Endothelial cell of umbilical vein (primary cell): Measurements from ENCODE around the gene UBC. TPM values are rescaled to one million over a fixed set of nuclear protein-coding genes. Genes with fewer than 3 reads are reported as not detected.
A peak's percentile ranks its signal among the peaks of the same experiment; 100 is the strongest.

Experiments used
- BruUV-seq: library from RNA; stranded (reverse); fragments of 400-500 nt; replicated peaks from 2 replicates; lab custom pipeline; 2021; lab: Mats Ljungman, UMichigan
- CTCF ChIA-PET: fragments of 300-600, 350-600 bp; sonication (Branson Sonifier 250); formaldehyde crosslinking; loops from one replicate; lab custom pipeline; 2021; ENCODE audit warnings: antibody characterized with exemption, inconsistent platforms; lab: Charles Lee
- POLR2A ChIA-PET: fragments of 300-600, 350-600 bp; sonication (Branson Sonifier 250); formaldehyde crosslinking; loops from one replicate; lab custom pipeline; 2021; ENCODE audit warnings: antibody characterized with exemption, inconsistent platforms; lab: Charles Lee
- DNase-seq: peaks from one replicate; pipeline ENCODE4 v3.0.0-alpha.2; 2011; ENCODE audit warnings: low read depth, low spot score
- FAIRE-seq: peaks from 2 replicates; lab custom pipeline; 2011; peaks lifted over from hg19 to GRCh38; lab: Jason Lieb, UNC
- H2AFZ ChIP-seq: 2 replicates; pipeline ENCODE4 v1.6.0; 2012; ENCODE audit warnings: low read depth, low read length, control low read depth, inconsistent platforms
- H3K27ac ChIP-seq: 2 replicates; pipeline ENCODE4 v1.5.1; 2011; ENCODE audit warnings: low read depth, mild to moderate bottlenecking, control low read depth, low read length, moderate library complexity; ENCODE audit not compliant: insufficient read depth
- H3K27me3 ChIP-seq, 2 experiments: 2 replicates each; pipeline versions ENCODE4 v1.6.0 to v1.6.1; 2011; ENCODE audit warnings: low read length in 2 of 2, mixed read lengths in 1 of 2; ENCODE audit not compliant: control insufficient read depth in 2 of 2, insufficient read depth in 2 of 2
- H3K36me3 ChIP-seq, 2 experiments: 2 replicates in 1 of 2; 3 replicates in 1 of 2; pipeline ENCODE4 v1.5.1; 2011; ENCODE audit warnings: low read length in 2 of 2, mild to moderate bottlenecking in 1 of 2, moderate library complexity in 1 of 2; ENCODE audit not compliant: control insufficient read depth in 2 of 2, insufficient read depth in 2 of 2; ENCODE audit errors: extremely low read depth in 1 of 2
- H3K4me1 ChIP-seq: 3 replicates; pipeline ENCODE4 v1.5.1; 2011; ENCODE audit warnings: mild to moderate bottlenecking, low read length; ENCODE audit not compliant: control insufficient read depth, insufficient read depth; ENCODE audit errors: extremely low read depth
- H3K4me2 ChIP-seq: 2 replicates; pipeline ENCODE4 v1.6.1; 2011; ENCODE audit warnings: low read length, control low read depth, mixed read lengths; ENCODE audit not compliant: insufficient read depth
- H3K4me3 ChIP-seq, 3 experiments: fragments of 200-600 bp in 1 of 3; sonication (generic), shearing (Covaris generic) in 1 of 3; replicated peaks in 1 of 3; 2 replicates each; pipeline ENCODE4 v1.5.1; 2011 to 2016; ENCODE audit warnings: control low read depth in 3 of 3, low read length in 3 of 3, mild to moderate bottlenecking in 2 of 3, inconsistent platforms in 1 of 3, low read depth in 1 of 3, moderate library complexity in 1 of 3; ENCODE audit not compliant: insufficient read depth in 1 of 3
- H3K79me2 ChIP-seq: 2 replicates; pipeline ENCODE4 v1.6.0; 2012; ENCODE audit warnings: low read length, inconsistent platforms; ENCODE audit not compliant: control insufficient read depth, insufficient read depth
- H3K9ac ChIP-seq: replicated peaks from 2 replicates; pipeline ENCODE3; 2011; ENCODE audit warnings: low read length, control low read depth; ENCODE audit not compliant: insufficient read depth; ENCODE audit errors: extremely low read depth
- H3K9me1 ChIP-seq: replicated peaks from 3 replicates; pipeline ENCODE4 v1.6.0; 2011; ENCODE audit warnings: mild to moderate bottlenecking, low read length; ENCODE audit not compliant: control insufficient read depth, insufficient read depth; ENCODE audit errors: extremely low read depth
- H3K9me3 ChIP-seq: replicated peaks from 2 replicates; pipeline ENCODE4 v1.5.1; 2012; ENCODE audit warnings: low read length, inconsistent platforms; ENCODE audit not compliant: control insufficient read depth, insufficient read depth
- H4K20me1 ChIP-seq: replicated peaks from 2 replicates; pipeline ENCODE3; 2011; ENCODE audit warnings: mild to moderate bottlenecking, low read length; ENCODE audit not compliant: control insufficient read depth, insufficient read depth; ENCODE audit errors: extremely low read depth
- CTCF ChIP-seq, 2 donors: IDR thresholded peaks; 1 replicate in 1 of 2; 2 replicates in 1 of 2; pipeline ENCODE4 v1.5.1; 2011; ENCODE audit warnings: low read length in 2 of 2, mild to moderate bottlenecking in 2 of 2, moderate library complexity in 2 of 2, control low read depth in 1 of 2, inconsistent platforms in 1 of 2, low read depth in 1 of 2; ENCODE audit not compliant: insufficient read depth in 1 of 2; ENCODE audit errors: extremely low read depth in 1 of 2
- EZH2 ChIP-seq: IDR thresholded peaks from 2 replicates; pipeline ENCODE4 v1.6.1; 2012; ENCODE audit warnings: borderline replicate concordance, low read depth, mild to moderate bottlenecking, moderate library complexity, low read length, inconsistent platforms; ENCODE audit not compliant: severe bottlenecking
- FOS ChIP-seq: IDR thresholded peaks from 2 replicates; pipeline ENCODE4 v1.6.1; 2011; ENCODE audit warnings: mild to moderate bottlenecking, low read length, moderate library complexity, borderline replicate concordance; ENCODE audit not compliant: insufficient read depth
- GATA2 ChIP-seq: IDR thresholded peaks from 2 replicates; pipeline ENCODE4 v1.7.0; 2011; ENCODE audit warnings: low read depth, mild to moderate bottlenecking, moderate library complexity, mixed read lengths, low read length; ENCODE audit not compliant: insufficient read length, insufficient read depth
- JUN ChIP-seq: IDR thresholded peaks from 2 replicates; pipeline ENCODE4 v1.6.1; 2011; ENCODE audit warnings: borderline replicate concordance, low read depth; ENCODE audit not compliant: insufficient read length, insufficient read depth
- MYC ChIP-seq: IDR thresholded peaks from one replicate; pipeline ENCODE4 v1.6.1; 2011; ENCODE audit warnings: mild to moderate bottlenecking, low read depth, low read length
- POLR2A ChIP-seq: IDR thresholded peaks from 2 replicates; pipeline ENCODE4 v1.6.1; 2012; ENCODE audit warnings: low read depth, mild to moderate bottlenecking, control low read depth, low read length
- POLR2AphosphoS5 ChIP-seq: IDR thresholded peaks from 2 replicates; pipeline ENCODE4 v1.6.1; 2012; ENCODE audit warnings: low read depth, mild to moderate bottlenecking, control low read depth, low read length, moderate library complexity; ENCODE audit not compliant: insufficient read depth
- dilution Hi-C: fragments of 300-500 bp; cut with MboI; formaldehyde crosslinking; loops from one replicate; pipeline ENCODE4 v1.15.0; 2019; ENCODE audit warnings: low sequenced_read_pairs; ENCODE audit not compliant: extremely low pct_ligation_motif_present
- intact Hi-C: fragments of 100-400 bp; cut with micrococcal nuclease; formaldehyde crosslinking; loops from one replicate; pipeline ENCODE4 v1.10.0; 2022
- polyA plus RNA-seq, 4 experiments: library from polyadenylated mRNA; depleted of rRNA in 3 of 4; stranded (reverse) in 3 of 4; unstranded in 1 of 4; fragments of >200 nt; gene quantifications; 2 replicates each; pipeline versions ENCODE4 v1.2.1 to v1.2.3, GENCODE V29; 2011 to 2012; ENCODE audit warnings: missing spikeins in 1 of 4
- total RNA-seq: library from RNA; stranded (reverse); gene quantifications from 2 replicates; pipeline ENCODE4 v1.2.3, GENCODE V29; 2021
- TF ChIP-seq, protein P1 (sequence below): IDR thresholded peaks from 2 replicates; pipeline ENCODE4 v1.6.1; 2011; ENCODE audit not compliant: insufficient read depth, insufficient read length

The UBC gene
- total and polyA plus RNA-seq, 2 donors (not counting 3 experiments of a cell fraction or from before 2014, with no cell fraction given): 875 to 1,305 TPM

DNA sequence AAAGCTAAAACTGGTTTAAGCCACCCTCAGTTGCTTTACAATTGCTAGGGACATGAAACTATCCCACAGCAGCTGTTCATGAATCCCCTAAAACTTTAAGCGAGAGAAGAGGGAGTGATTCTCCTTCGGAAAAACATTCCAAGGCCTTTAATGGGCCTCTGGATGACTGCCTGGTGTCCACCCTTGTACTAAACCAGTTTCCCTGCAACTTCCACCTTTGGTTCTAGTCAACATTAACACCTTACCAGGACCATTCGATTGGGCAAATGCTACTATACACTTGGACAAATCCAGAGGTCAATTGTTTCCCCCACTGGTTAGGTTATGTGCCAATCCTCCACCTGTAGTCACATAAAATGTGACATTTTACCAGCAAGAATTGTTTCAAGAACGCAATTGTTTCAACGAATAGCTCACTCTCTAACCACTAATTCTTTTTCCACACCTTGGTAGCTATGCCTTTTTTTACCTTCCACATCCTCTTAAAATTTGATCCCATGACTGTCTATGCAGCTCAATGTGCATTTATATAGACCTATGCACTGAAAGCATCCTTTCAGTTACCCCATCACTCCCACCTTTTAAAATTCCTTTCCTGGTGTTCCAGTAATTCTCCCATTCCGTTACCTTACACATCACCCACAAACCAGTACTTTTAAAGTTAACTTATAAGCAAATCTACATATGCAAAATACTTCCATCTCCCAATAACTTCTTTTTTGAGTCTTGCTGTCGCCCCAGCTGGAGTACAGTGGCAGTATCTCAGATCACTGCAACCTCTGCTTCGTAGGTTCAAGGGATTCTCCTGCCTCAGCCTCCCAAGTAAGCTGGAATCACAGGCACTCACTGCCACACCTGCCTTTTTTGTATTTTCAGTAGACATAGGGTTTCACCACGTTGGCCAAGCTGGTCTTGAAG lies 3.6 kb downstream of the UBC start:
- ChIA-PET POLR2A (interaction anchor here (0.6 to 1.9 kb wide), 3 partner anchors 11 to 28 kb away, joined by 5 to 12 read pairs (median 8); no protein-coding TSS in a partner anchor), CTCF (interaction anchor here (7.4 kb wide), 1 partner anchor 29 kb away, joined by 232 read pairs; no protein-coding TSS in a partner anchor)
- H4K20me1 ChIP-seq: peaks cover 11% of the 10 kb centered on the region
- BruUV-seq: no TSS peak
- H3K9ac ChIP-seq: no peak overlapping the region
- no peaks in the 10 kb centered on the region for H3K9me3 ChIP-seq
- H2AFZ ChIP-seq: no peak overlapping the region
- peaks cover 18% of the 10 kb centered on the region for H3K4me1 ChIP-seq
- intact Hi-C loops: no loop called here
- FAIRE-seq (no peak), DNase-seq (no peak)
- no peaks in the 10 kb centered on the region for H3K27me3 ChIP-seq
- peak overlapping the region; percentile 72 for H3K4me2 ChIP-seq
- dilution Hi-C loops: no loop called here
- H3K27ac ChIP-seq: no peak overlapping the region
- H3K9me1 ChIP-seq: no peaks in the 10 kb centered on the region
- peaks cover 9 to 16% of the 10 kb centered on the region in 2 experiments for H3K36me3 ChIP-seq
- TF ChIP-seq MYC (no peak), POLR2AphosphoS5 (no peak), EZH2 (no peak), GATA2 (no peak), FOS (no peak), CTCF (IDR thresholded peaks at IDR 0.05; ENCODE audit: extremely low read depth in 1 of 2, insufficient read depth in 1 of 2, low read depth in 1 of 2, low read length in 2 of 2) (no peak), JUN (no peak), POLR2A (no peak)
- TF ChIP-seq, protein P1, sequence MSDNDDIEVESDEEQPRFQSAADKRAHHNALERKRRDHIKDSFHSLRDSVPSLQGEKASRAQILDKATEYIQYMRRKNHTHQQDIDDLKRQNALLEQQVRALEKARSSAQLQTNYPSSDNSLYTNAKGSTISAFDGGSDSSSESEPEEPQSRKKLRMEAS: no peak
- peak overlapping the region in 1 of 3 experiments; percentile 38 for H3K4me3 ChIP-seq
- H3K79me2 ChIP-seq: peaks cover 39% of the 10 kb centered on the region
